Lung (tissue), 12 donors: ENCODE measurements around the gene OR8B8. TPM values are rescaled to one million over a fixed set of nuclear protein-coding genes. Genes with fewer than 3 reads are reported as not detected.

ENCODE experiments used
- ATAC-seq: fragments of 200-7000 bp; cut with Tn5 transposase; one replicate; pipeline ENCODE4 v1.9.1; 2020; ENCODE audit warnings: moderate number of reproducible peaks; ENCODE audit not compliant: insufficient read depth, low FRiP score
- DNase-seq, 3 donors: peaks; one replicate each; pipeline ENCODE4 v3.0.0-alpha.2; 2013 to 2017
- H3K27ac ChIP-seq, 2 donors: one replicate each; pipeline ENCODE4 v1.5.1; 2013; ENCODE audit warnings: mild to moderate bottlenecking in 2 of 2, moderate library complexity in 2 of 2, control low read depth in 1 of 2, inconsistent platforms in 1 of 2, low read depth in 1 of 2, low read length in 1 of 2
- H3K27me3 ChIP-seq, 3 donors: one replicate each; pipeline ENCODE4 v1.5.1; 2013; ENCODE audit warnings: low read length in 2 of 3; ENCODE audit not compliant: control insufficient read depth in 3 of 3, insufficient read depth in 3 of 3
- H3K36me3 ChIP-seq, 4 donors: one replicate each; pipeline ENCODE4 v1.5.1; 2013; ENCODE audit warnings: low read length in 4 of 4, mild to moderate bottlenecking in 1 of 4, moderate library complexity in 1 of 4; ENCODE audit not compliant: control insufficient read depth in 4 of 4, insufficient read depth in 4 of 4
- H3K4me1 ChIP-seq, 5 donors: one replicate each; pipeline ENCODE4 v1.5.1; 2013; ENCODE audit warnings: low read length in 5 of 5, mild to moderate bottlenecking in 2 of 5, moderate library complexity in 1 of 5; ENCODE audit not compliant: control insufficient read depth in 5 of 5, insufficient read depth in 5 of 5
- H3K4me3 ChIP-seq: one replicate; pipeline ENCODE4 v1.5.1; 2013; ENCODE audit warnings: mild to moderate bottlenecking, control low read depth, moderate library complexity
- H3K9ac ChIP-seq, 2 donors: one replicate each; pipeline ENCODE4 v1.5.1; 2013; ENCODE audit warnings: low read length in 2 of 2, control low read depth in 1 of 2; ENCODE audit not compliant: insufficient read depth in 1 of 2
- H3K9me3 ChIP-seq, 4 donors: one replicate each; pipeline ENCODE4 v1.5.1; 2013; ENCODE audit warnings: low read length in 3 of 4, mild to moderate bottlenecking in 1 of 4, moderate library complexity in 1 of 4; ENCODE audit not compliant: control insufficient read depth in 4 of 4, insufficient read depth in 3 of 4
- CTCF ChIP-seq: IDR thresholded peaks from 2 replicates; pipeline ENCODE4 v1.5.1; 2012; ENCODE audit warnings: mild to moderate bottlenecking; ENCODE audit errors: control extremely low read depth, extremely low read depth
- WGBS, 2 donors: extraction: QIAGEN DNeasy Blood & Tissue Kit; methylation state at CpG; one replicate each; pipeline ENCODE4 v1.1.7; 2013; 5-methylcytosine and 5-hydroxymethylcytosine counted together
- polyA plus RNA-seq, 2 donors: library from polyadenylated mRNA; stranded (reverse); fragments of 200-250 nt; gene quantifications; one replicate each; pipeline ENCODE4 v1.2.1, GENCODE V29; 2013
- total RNA-seq, 2 donors: library from RNA; depleted of rRNA in 1 of 2; stranded (reverse); fragments of >200 nt in 1 of 2; gene quantifications; one replicate each; pipeline ENCODE4 v1.2.1, GENCODE V29; 2014 to 2021
- donor health status: control.
- donor health status: control.
- donor health status: Bipolar disorder and iron deficiency.
- donor health status: healthy.
- donor health status: DM: yes; HTN: yes; CAD: no.

Gene OR8B8
- total and polyA plus RNA-seq, 4 donors: not detected

DNA sequence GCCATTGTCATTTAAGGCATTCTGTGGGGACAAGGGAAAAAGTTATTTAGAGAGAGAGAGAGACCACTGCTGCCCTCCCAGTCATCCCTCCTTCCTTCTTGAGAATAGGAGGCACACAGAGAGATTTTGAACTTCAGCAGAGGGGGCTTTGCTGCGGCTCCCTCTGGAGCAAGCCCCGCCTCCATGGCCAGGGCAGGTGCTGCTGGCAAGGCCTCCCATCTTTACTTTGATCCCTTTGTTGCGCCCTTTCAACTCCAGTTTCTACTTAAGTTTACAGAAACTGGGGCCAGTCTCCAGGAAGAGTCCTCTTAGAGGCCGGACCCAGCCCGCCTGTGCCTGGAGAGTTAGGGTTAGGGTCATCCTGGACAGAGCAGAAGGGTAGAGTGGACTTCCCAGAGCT, 4.4 kb downstream of the OR8B8 start:
- no peak for DNase-seq
- H3K9me3 ChIP-seq: peaks cover 0 to 5% (median 0%) of the 10 kb centered on the region in 4 donors
- no peaks in the 10 kb centered on the region for H3K36me3 ChIP-seq
- no peak for TF ChIP-seq CTCF
- no peaks in the 10 kb centered on the region for H3K4me1 ChIP-seq
- WGBS, 2 donors: 87 to 93% methylated on average over 5 of the region's 5 CpGs
- no peak overlapping the region for H3K27ac ChIP-seq
- no peaks in the 10 kb centered on the region for H3K27me3 ChIP-seq
- no peak overlapping the region for H3K9ac ChIP-seq
- no peak overlapping the region for H3K4me3 ChIP-seq
- no peak for ATAC-seq

DNA sequence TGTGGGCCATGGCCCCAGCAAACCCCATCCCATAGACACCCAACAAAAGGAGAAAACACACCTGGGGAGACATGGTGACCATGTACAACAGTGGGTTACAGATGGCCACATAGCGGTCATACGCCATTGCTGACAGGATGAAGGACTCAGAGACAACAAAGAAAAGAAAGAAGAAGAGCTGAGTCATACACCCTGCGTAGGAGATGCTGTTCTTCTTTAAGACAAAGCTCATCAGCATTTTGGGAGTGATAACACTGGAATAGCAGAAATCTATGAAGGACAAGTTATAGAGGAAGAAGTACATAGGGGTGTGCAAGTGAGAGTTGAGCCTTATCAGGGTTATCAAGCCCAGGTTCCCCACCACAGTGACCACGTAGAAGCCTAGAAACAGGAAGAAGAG, 4.9 kb downstream of the OR8B8 start:
- no peaks in the 10 kb centered on the region for H3K27me3 ChIP-seq
- no peak for TF ChIP-seq CTCF
- H3K4me3 ChIP-seq: no peak overlapping the region
- no peak overlapping the region for H3K9ac ChIP-seq
- ATAC-seq (no peak), DNase-seq (no peak)
- 74 to 82% methylated on average over 4 of the region's 4 CpGs for WGBS, 2 donors
- no peaks in the 10 kb centered on the region for H3K36me3 ChIP-seq
- peaks cover 0 to 5% (median 0%) of the 10 kb centered on the region in 4 donors for H3K9me3 ChIP-seq
- no peak overlapping the region for H3K27ac ChIP-seq
- H3K4me1 ChIP-seq: no peaks in the 10 kb centered on the region

- Histone ChIP-seq H3K9me3 (peaks cover 0 to 4% (median 1%) of the 10 kb centered on the region in 4 donors), H3K4me1 (no peaks in the 10 kb centered on the region), H3K9ac (no peak overlapping the region), H3K27me3 (no peaks in the 10 kb centered on the region), H3K4me3 (no peak overlapping the region), H3K36me3 (no peaks in the 10 kb centered on the region), H3K27ac (no peak overlapping the region)
- whole genome bisulfite sequencing, 2 donors: 88 to 92% methylated on average over 2 of the region's 2 CpGs
- ATAC-seq (no peak), DNase-seq (no peak)
- TF ChIP-seq CTCF: no peak
Observed at GRCh38 chr11:124434699-124435098, 10.8 kb downstream of the OR8B8 start.

DNA sequence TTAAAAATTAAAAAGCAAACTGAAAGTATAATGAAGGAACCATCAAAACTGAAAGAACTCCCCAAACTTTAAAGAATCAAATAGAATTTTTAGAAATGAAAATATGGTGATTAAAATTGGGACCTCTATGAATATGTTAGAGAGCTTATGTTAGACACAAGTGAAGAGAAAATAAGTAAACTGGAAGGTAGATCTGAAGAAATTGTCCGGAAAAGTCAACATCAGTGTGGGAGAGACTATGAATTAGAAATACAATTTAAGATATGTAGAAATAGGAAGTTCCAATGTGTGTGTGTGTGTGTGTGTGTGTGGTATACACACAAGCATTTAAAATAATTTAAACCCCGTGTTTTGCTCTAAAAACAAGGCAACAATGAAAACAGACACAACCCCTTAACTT, 15.9 kb downstream of the OR8B8 start:
- 82 to 85% methylated on average over 2 of the region's 2 CpGs for WGBS, 2 donors

More for the DNA sequence above, 15.9 kb downstream of the OR8B8 start:
- no peak for ATAC-seq
- Histone ChIP-seq H3K27me3 (peaks cover 0 to 2% (median 0%) of the 10 kb centered on the region in 3 donors), H3K9me3 (peaks cover 0 to 4% (median 0%) of the 10 kb centered on the region in 4 donors), H3K9ac (no peak overlapping the region), H3K4me1 (no peaks in the 10 kb centered on the region), H3K36me3 (no peaks in the 10 kb centered on the region), H3K4me3 (no peak overlapping the region), H3K27ac (no peak overlapping the region)
- no peak for DNase-seq
- no peak for TF ChIP-seq CTCF
